GM03348 (cell line): ENCODE results near the gene YWHAB.

Experiments
- DNase-seq: peaks from one replicate; pipeline ENCODE4 v3.0.0; 2012; ENCODE audit warnings: low spot score

YWHAB gene

GRCh38 chr20:44914924-44915323 is 29.4 kb downstream of the YWHAB start:
- no peak for DNase-seq

GRCh38 chr20:44916586-44916985 is 31.1 kb downstream of the YWHAB start:
- DNase-seq: no peak

DNA sequence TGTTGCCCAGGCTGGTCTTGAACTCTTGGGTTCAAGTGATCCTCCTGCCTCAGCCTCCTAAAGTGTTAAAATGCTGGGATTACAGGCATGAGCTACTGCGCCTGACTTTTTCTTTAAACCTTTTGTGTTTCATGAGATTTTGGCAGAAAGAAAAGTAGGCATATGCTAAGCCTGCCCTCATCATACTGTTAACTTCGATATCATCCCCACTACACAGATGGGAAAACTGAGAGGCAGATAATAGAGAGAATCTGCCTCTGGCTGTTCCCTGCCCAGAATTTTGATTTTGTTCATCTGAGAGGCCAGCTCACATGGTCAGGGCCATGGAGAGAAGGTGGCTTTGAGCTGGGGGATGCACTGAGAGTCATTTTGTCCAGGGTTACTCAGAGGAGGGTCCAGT is 31.9 kb downstream of the YWHAB start:
- DNase-seq: no peak

DNA sequence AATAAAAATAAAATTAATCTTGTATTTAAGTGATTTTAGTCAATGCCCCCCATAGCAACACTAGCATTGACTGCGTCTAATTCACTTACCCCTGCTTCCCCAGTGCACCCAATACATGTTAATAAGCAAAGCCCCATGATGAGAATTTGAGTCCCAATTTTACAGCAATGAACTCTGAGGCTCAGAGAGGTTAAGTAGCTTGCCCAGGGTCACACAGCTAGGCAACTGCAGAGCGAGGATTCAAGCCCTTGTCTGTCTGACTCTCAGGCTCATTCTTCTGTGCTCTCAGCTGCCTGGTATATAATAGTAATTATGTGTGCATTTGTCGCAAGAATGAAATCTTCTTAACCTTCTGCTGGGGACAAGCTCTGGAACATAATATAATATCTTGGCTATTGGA is 32.8 kb downstream of the YWHAB start:
- no peak for DNase-seq

- no peak for DNase-seq
Observed at GRCh38 chr20:44918761-44919160, 33.3 kb downstream of the YWHAB start.

DNA sequence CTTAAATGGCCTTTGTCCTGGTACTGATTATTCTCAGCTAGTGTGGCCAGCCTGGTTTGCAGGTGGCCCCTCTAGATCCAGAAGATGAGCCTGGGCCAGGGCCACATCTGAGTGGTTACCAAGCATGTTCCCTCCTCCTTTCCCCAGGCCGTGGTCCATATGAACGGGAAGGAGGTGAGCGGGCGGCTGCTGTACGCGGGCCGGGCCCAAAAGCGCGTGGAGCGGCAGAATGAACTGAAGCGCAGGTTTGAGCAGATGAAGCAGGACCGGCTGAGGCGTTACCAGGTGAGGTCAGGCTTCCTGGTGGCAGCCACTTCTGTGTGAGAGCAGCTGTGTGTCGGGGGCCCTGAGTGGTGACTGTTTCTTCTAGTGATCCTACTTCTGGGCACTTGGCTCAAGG is 35.9 kb downstream of the YWHAB start:
- DNase-seq: no peak

GRCh38 chr20:44924541-44924940 is 39.0 kb downstream of the YWHAB start:
- DNase-seq: no peak

- no peak for DNase-seq
Observed at GRCh38 chr20:44928595-44928994, 43.1 kb downstream of the YWHAB start.

DNA sequence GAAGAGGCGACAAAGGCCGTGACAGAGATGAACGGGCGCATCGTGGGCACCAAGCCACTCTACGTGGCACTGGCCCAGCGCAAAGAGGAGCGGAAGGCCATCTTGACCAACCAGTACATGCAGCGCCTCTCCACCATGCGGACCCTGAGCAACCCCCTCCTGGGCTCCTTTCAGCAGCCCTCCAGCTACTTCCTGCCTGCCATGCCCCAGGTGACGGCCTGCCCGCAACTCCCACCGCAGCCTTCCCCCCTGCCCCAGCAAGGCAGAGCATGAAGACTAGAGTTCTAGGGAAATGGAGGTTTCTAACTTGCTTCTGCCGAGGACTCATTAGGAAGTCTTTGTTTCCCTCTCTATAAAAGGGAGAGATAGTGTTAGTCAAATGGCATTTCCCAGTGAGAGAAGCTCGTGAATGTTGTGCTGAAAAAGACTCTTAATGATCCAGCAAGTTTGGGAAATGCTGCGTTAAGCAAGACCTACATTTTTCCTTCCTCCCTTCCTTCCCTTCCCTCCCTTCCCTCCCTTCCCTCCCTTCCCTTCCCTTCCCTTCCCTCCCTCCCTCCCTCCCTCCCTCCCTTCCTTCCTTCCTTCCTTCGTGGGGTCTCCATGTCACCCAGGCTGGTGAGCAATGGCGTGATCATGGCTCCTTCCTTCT is 45.1 kb downstream of the YWHAB start:
- DNase-seq: no peak

DNA sequence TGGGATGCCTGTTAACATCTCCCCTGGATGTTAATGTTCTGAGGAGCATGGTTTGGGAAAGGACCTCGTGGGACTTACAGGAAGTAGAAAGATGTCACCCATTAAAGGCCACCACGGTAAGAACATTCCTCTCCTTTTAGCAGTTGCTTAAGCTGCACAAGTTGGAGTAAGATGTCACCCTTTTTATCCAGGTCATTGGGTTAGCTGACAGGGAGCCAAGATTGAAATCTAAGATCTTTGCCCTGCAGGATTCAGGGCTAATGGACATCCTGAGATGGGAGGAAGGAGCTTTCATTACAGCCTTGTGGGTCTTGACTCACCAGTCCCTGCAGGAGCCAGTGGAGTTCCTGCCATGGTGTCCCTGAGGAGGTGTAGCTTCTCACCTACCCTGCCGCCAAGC is 46.4 kb downstream of the YWHAB start:
- no peak for DNase-seq

DNA sequence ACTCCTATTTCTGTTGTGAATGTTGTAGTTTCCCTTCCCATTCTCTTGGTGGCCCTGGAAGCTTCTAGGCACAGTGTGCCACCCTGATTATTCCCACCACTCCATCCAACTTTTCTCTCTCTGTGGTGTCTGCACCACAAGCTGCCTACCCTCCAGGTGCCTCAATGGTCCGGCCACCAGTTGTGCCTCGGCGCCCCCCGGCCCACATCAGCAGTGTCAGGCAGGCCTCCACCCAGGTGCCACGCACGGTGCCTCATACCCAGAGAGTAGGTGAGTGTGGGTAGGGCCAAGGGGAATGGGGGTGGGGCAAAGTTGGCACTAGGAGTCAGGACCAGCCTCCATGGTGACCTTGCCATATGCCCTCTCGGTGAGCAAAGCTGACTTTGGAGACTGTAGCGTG is 47.4 kb downstream of the YWHAB start:
- DNase-seq: no peak

DNA sequence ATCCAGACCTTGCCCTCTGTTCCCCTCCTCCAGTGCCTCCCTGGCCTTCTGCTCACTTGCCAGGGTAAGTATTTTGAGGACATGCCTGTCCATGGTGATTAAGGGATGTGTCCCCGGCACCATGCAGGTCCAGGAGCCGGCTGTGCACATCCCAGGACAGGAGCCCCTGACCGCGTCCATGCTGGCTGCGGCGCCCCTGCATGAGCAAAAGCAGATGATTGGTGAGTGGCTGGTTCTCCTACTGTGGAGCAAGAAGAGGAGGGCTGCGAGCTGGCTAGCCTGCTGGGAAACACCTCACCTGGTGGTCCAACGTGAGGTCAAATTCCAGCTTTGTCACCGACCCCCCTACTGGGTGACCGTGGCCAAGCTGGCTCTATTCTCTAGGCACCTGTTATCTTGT is 51.0 kb downstream of the YWHAB start:
- DNase-seq: no peak

GRCh38 chr20:44938637-44939036 is 53.1 kb downstream of the YWHAB start:
- no peak for DNase-seq

- no peak for DNase-seq
Observed at GRCh38 chr20:44941120-44941691, 55.7 kb downstream of the YWHAB start.

- DNase-seq: no peak
Observed at GRCh38 chr20:44942264-44942973, 56.9 kb downstream of the YWHAB start.

GRCh38 chr20:44943828-44944227 is 58.3 kb downstream of the YWHAB start:
- no peak for DNase-seq

DNA sequence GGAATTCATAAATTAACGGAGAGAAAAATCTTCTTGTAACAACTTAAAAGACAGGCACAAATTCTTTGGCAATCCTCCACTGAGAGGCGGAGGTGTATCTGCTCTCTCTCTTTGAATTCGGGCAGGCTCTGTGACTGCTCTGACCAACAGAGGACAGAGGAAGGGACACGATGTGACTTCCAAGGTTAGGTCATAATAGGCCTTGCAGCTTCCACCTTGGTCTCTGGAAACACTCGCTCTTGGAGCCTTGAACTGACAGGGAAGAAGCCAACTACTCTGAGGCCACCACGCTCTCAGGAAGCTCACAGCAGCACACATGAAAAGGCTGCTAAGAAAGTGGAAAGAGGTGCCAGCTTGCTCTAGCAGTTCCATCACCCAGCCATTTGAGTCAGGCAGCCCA is 59.8 kb downstream of the YWHAB start:
- no peak for DNase-seq

DNA sequence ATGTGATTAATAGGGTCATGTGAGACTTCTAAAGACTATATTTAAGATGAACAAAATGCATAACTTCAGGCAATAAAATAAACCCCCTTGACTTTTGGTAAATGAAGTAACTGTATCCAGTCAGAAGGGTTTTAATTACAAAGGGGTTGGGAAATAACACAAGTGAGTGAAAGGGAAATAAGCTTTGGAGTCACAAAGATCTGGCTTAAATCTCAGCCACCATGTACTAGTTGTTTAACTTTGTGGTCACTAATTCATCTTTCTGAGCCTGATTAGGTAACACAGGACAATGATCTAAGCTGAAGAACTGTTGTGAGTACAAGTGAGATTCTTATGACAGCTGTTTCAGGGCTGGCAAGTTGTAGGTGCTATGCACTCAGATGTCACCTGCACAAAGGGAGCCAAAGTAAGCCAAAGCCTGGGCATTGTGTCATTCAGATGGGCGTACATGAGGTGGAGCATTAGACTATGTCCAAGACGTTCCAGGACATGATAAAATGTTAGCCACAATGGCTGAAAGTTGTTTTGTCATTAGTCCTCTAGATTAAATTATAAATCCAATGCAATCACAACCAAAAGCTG is 60.9 kb downstream of the YWHAB start:
- DNase-seq: no peak

DNA sequence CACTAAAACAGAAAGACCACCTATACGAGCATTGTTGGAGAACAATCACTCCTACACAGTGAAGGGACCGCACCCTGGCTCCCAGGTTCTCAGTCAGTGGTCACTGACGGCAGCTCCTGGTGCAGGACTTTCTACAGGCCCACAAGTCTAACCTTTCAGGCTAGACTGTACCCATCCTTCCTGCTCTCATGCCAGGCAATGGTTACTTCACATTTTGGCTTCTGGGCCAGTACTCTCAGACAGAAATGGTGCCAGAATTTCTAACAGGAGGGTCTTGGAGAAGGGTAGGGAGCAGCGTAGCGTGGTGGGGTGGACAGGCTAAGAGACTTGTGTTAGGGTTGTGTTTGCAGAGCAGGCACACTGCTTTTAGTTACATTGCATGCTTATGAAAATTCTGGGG is 62.6 kb downstream of the YWHAB start:
- DNase-seq: no peak

- no peak for DNase-seq
Observed at GRCh38 chr20:44948513-44948912, 63.0 kb downstream of the YWHAB start.

DNA sequence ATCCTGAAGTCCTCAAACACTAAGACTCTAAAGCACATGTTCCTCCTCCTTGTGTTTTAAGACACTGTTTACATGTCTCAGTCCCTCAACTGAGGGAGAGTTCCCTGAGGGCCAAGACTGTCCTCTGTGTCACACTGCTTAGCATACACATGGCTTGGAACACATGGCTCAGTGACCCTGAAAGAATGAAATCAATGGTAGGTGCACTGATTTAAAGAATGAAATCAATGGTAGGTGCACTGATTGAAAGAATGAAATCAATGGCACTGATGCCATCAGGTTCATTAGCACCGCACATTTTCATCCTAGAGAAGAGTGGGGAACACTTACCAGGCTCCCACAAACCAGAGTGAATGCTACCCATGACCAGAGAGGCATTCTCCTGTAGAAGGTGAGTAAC is 64.9 kb downstream of the YWHAB start:
- no peak for DNase-seq

DNA sequence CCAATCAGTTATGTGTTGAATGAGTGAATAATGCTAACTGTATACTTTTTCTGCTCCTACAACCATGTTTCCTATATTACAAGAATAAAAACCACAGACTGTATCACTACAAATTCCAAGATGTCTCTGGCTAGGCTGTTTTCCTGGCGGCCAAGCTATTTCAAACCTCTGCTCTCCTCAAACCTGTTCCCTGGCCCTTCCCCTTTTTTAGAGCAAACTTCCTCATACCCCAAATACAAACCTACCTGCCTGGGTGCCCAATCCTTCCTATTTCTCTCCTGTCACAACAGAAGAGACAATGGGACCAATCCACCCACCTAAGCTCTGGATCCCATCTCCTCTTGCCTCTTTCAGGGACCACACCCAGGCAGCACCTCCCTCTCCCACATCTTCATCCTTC is 67.2 kb downstream of the YWHAB start:
- DNase-seq: no peak

DNA sequence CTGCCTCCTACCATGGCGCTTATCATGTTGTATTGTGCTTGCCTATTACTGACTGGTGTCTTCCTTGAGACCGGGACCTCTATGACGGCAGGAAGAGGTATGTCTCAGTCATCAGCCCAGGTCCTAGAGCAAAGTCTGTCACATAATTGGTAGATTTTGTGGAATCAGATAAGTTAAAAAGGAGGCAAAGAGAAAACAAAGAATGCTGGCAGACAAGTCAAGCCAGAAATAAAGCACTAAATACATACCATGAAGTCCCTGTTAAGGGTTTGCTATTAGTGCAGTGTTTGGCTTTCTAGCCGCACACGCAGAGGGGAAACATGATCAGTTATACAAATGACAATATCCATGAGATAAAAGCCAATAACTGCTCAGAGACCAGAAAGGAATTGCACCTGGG is 68.7 kb downstream of the YWHAB start:
- no peak for DNase-seq
